OCI-LY1 (cell line): Measurements from ENCODE around the gene FAU.
A peak's percentile ranks its signal among the peaks of the same experiment; 100 is the strongest.

Experiments
- H2AFZ ChIP-seq: fragments of 200-600 bp; sonication (generic), shearing (Covaris generic); 2 replicates; pipeline ENCODE4 v1.6.0; 2014; ENCODE audit warnings: antibody characterized with exemption, mild to moderate bottlenecking, low read length
- H3F3A ChIP-seq: fragments of 200-600 bp; sonication (generic), shearing (Covaris generic); 2 replicates; pipeline ENCODE4 v1.6.0; 2014; ENCODE audit warnings: mild to moderate bottlenecking, antibody characterized with exemption, low read length, moderate library complexity; ENCODE audit not compliant: insufficient read depth
- H3K27ac ChIP-seq: fragments of 200-600 bp; sonication (generic); 2 replicates; pipeline ENCODE4 v1.5.1; 2014; ENCODE audit warnings: low read length, mixed run types, mild to moderate bottlenecking, low read depth; ENCODE audit not compliant: poor library complexity, severe bottlenecking
- H3K27me3 ChIP-seq: fragments of 200-600 bp; sonication (generic); 2 replicates; pipeline ENCODE4 v1.6.0; 2014; ENCODE audit warnings: antibody characterized with exemption, mild to moderate bottlenecking, low read length, moderate library complexity; ENCODE audit not compliant: insufficient read depth
- H3K36me3 ChIP-seq: fragments of 200-600 bp; sonication (generic); 2 replicates; pipeline ENCODE4 v1.6.1; 2014; ENCODE audit warnings: mild to moderate bottlenecking, antibody characterized with exemption, low read length, moderate library complexity, mixed read lengths; ENCODE audit not compliant: insufficient read depth
- H3K4me1 ChIP-seq: fragments of 200-600 bp; sonication (generic); 2 replicates; pipeline ENCODE4 v1.5.1; 2014; ENCODE audit warnings: mild to moderate bottlenecking, low read length, moderate library complexity; ENCODE audit not compliant: insufficient read depth, severe bottlenecking
- H3K4me2 ChIP-seq: fragments of 200-600 bp; sonication (generic), shearing (Covaris generic); 2 replicates; pipeline ENCODE4 v1.6.1; 2014; ENCODE audit warnings: low read length
- H3K4me3 ChIP-seq: fragments of 200-600 bp; sonication (generic); 2 replicates; pipeline ENCODE4 v1.5.1; 2014; ENCODE audit warnings: low read length, low read depth, mild to moderate bottlenecking, mixed read lengths; ENCODE audit not compliant: poor library complexity, severe bottlenecking
- H3K79me2 ChIP-seq: fragments of 200-600 bp; shearing (Covaris generic); 2 replicates; pipeline ENCODE4 v1.6.1; 2016; ENCODE audit warnings: mixed run types, low read length, mixed read lengths; ENCODE audit not compliant: insufficient read depth
- H3K9ac ChIP-seq: fragments of 200-600 bp; sonication (generic), shearing (Covaris generic); 2 replicates; pipeline ENCODE4 v1.6.1; 2014; ENCODE audit warnings: mild to moderate bottlenecking, low read length, mixed read lengths
- H3K9me2 ChIP-seq: fragments of 200-600 bp; sonication (generic), shearing (Covaris generic); 2 replicates; pipeline ENCODE4 v1.6.1; 2014; ENCODE audit warnings: low read depth, mild to moderate bottlenecking, low read length, mixed read lengths
- H3K9me3 ChIP-seq: fragments of 200-600 bp; shearing (Covaris generic); 2 replicates; pipeline ENCODE4 v1.6.1; 2014; ENCODE audit warnings: low read length, mixed read lengths
- H4K20me1 ChIP-seq: fragments of 200-600 bp; sonication (generic), shearing (Covaris generic); 2 replicates; pipeline ENCODE4 v1.6.0; 2016; ENCODE audit warnings: mild to moderate bottlenecking, low read length; ENCODE audit not compliant: insufficient read depth
- EZH2 ChIP-seq: fragments of 200-600 bp; sonication (generic), shearing (Covaris generic); IDR thresholded peaks from 2 replicates; pipeline ENCODE4 v1.8.0; 2017; ENCODE audit warnings: borderline replicate concordance, mixed run types, mild to moderate bottlenecking, antibody characterized with exemption, low read length, moderate library complexity, mixed read lengths
- TF ChIP-seq, protein P1 (sequence below): fragments of 200-600 bp; sonication (generic), shearing (Covaris generic); IDR thresholded peaks from 2 replicates; pipeline ENCODE4 v1.5.1; 2017; ENCODE audit warnings: mild to moderate bottlenecking, antibody characterized with exemption, low read length, moderate library complexity, mixed read lengths

FAU gene

DNA sequence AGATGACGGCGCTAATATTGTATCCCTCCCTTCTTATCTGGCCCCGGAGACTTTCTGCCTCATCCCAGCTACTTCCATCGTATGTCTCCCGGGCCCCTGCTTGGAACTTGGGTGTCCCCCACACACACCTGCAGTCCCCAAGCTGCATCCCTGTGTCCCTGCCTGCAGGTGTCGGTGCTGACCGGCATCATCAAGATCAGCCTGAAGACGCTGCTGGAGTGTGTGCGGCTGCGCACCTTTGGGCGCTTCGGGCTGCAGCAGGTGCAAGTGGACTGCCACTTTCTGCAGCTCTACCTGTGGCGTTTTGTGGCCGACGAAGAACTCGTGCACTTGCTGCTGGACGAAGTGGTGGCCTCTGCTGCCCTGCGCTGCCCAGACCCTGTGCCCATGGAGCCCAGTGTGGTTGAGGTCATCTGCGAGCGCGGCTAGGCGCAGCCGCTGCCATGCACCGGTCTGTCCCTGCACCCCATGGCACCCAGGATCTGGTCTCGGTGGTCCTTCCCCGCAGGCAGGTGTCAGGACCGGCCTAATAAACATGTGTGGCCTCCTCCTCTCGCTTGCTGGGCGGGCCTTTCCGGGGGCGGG, 10.7 kb downstream of the FAU start:
- H3K79me2 ChIP-seq, result no peaks in the 10 kb centered on the region
- H3K27me3 ChIP-seq, result no peaks in the 10 kb centered on the region
- H3K4me1 ChIP-seq, result peaks cover 39% of the 10 kb centered on the region
- peaks cover 35% of the 10 kb centered on the region for H3K36me3 ChIP-seq
- H2AFZ ChIP-seq, result no peak overlapping the region
- TF ChIP-seq, protein P1, sequence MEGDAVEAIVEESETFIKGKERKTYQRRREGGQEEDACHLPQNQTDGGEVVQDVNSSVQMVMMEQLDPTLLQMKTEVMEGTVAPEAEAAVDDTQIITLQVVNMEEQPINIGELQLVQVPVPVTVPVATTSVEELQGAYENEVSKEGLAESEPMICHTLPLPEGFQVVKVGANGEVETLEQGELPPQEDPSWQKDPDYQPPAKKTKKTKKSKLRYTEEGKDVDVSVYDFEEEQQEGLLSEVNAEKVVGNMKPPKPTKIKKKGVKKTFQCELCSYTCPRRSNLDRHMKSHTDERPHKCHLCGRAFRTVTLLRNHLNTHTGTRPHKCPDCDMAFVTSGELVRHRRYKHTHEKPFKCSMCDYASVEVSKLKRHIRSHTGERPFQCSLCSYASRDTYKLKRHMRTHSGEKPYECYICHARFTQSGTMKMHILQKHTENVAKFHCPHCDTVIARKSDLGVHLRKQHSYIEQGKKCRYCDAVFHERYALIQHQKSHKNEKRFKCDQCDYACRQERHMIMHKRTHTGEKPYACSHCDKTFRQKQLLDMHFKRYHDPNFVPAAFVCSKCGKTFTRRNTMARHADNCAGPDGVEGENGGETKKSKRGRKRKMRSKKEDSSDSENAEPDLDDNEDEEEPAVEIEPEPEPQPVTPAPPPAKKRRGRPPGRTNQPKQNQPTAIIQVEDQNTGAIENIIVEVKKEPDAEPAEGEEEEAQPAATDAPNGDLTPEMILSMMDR, result no peak
- TF ChIP-seq EZH2, result no peak
- H3K27ac ChIP-seq, result peak overlapping the region; percentile 55
- H3F3A ChIP-seq, result 0 out of 2 replicates have a peak, but pooled peaks cover 5% of the 10 kb centered on the region
- no peaks in the 10 kb centered on the region for H3K9me3 ChIP-seq
- H3K9ac ChIP-seq, result no peak overlapping the region
- H3K4me2 ChIP-seq, result peak overlapping the region; percentile 90
- H3K4me3 ChIP-seq, result peak overlapping the region; percentile 75
- H3K9me2 ChIP-seq, result no peaks in the 10 kb centered on the region
- H4K20me1 ChIP-seq, result no peaks in the 10 kb centered on the region

DNA sequence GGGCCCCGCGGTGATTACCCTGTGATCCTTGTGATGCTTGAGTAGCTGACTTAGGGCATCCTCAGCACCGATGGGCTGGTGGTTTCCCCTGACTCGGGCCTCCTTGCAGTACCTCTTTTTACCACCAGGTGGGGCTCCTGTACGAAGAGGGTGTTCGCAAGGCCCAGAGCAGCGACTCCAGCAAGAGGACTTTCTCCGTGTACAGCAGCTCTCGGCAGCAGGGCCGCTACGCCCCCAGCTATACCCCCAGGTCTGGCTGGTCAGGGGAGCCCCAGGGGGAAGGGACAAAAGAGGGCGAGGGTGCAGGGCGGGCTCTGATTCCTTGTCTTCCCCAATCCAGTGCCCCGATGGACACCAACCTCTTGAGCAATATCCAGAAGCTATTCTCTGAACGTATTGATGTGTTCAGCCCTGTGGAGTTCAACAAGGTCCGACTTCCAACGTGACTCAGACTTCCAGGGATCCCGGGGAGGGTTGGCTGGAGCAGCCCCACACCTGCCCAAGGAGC, 11.5 kb downstream of the FAU start:
- Histone ChIP-seq H3K9me3 (no peaks in the 10 kb centered on the region), H3F3A (0 out of 2 replicates have a peak, but pooled peaks cover 5% of the 10 kb centered on the region), H3K4me1 (peaks cover 31% of the 10 kb centered on the region), H3K4me3 (no peak overlapping the region), H3K27ac (peak overlapping the region; percentile 55), H4K20me1 (no peaks in the 10 kb centered on the region), H3K4me2 (peak overlapping the region; percentile 3; the same call in 1 of the 2 replicates), H3K9me2 (no peaks in the 10 kb centered on the region), H3K27me3 (no peaks in the 10 kb centered on the region), H3K9ac (peak overlapping the region; percentile 5; the same call in 1 of the 2 replicates), H3K79me2 (no peaks in the 10 kb centered on the region), H3K36me3 (peaks cover 33% of the 10 kb centered on the region; the same call in 1 of the 2 replicates), H2AFZ (no peak overlapping the region)
- TF ChIP-seq, protein P1, result peak; percentile 91
- no peak for TF ChIP-seq EZH2

DNA sequence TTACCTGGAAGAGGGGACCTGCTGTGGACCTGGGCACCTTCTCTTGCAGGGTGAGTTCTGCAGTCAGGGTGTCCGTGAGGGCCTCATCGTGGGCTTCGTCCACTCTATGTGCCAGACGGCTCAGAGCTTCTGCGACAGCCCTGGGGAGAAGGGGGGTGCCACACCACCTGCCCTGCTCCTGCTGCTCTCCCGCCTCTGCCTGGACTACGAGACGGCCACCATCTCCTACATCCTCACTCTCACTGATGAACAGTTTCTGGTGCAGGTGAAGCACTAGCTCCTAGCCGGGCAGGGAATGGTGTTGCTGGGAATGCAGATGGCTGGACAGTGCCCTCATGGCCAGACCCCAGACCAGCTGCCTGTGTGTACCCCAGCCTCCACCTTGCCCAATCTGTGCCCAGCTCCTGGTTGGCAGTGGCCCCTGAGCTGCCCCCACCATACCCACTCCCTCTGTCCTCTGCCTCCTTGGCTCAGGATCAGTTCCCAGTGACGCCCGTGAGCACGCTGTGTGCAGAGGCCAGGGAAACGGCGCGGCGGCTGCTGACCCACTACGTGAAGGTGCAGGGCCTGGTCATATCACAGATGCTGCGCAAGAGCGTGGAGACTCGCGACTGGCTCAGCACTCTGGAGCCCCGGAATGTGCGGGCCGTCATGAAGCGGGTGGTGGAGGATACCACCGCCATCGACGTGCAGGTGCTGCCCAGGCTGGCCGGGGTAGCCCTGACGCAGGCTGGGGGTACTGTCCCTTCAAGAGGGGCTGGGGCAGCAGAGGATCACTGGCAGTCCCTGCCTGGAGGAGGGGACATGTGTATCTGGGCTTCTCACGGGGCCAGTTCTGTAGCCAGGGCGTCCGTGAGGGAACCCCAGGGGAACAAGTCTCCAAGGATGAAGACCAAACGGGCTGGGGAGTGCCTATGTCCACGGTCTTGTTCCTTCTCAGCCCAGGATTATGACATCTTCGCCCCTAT, 12.4 kb downstream of the FAU start:
- H3K36me3 ChIP-seq, result peaks cover 33% of the 10 kb centered on the region; the same call in 1 of the 2 replicates
- no peak overlapping the region for H3K4me2 ChIP-seq
- 0 out of 2 replicates have a peak, but pooled peaks cover 5% of the 10 kb centered on the region for H3F3A ChIP-seq
- H3K4me1 ChIP-seq, result peaks cover 31% of the 10 kb centered on the region
- H3K4me3 ChIP-seq, result no peak overlapping the region
- H3K27ac ChIP-seq, result no peak overlapping the region
- H3K27me3 ChIP-seq, result no peaks in the 10 kb centered on the region
- H4K20me1 ChIP-seq, result no peaks in the 10 kb centered on the region
- TF ChIP-seq EZH2, result no peak
- TF ChIP-seq, protein P1, result no peak
- H3K9me3 ChIP-seq, result no peaks in the 10 kb centered on the region
- H3K9ac ChIP-seq, result no peak overlapping the region
- no peak overlapping the region for H2AFZ ChIP-seq
- H3K79me2 ChIP-seq, result no peaks in the 10 kb centered on the region
- H3K9me2 ChIP-seq, result no peaks in the 10 kb centered on the region
